HFFc6 (cell line): ENCODE results near the gene TNS4. TPM values are rescaled to one million over a fixed set of nuclear protein-coding genes. Genes with fewer than 3 reads are reported as not detected.

Experiments used
- DNase-seq: peaks from one replicate; pipeline ENCODE4 v3.0.0-alpha.2; 2018
- H3K27ac Mint-ChIP-seq: 2 replicates; pipeline ENCODE4 v1.8.0; 2020; ENCODE audit warnings: mild to moderate bottlenecking, mixed read lengths
- H3K27me3 Mint-ChIP-seq: 2 replicates; pipeline ENCODE4 v1.8.0; 2021; ENCODE audit warnings: mild to moderate bottlenecking, moderate library complexity, mixed read lengths; ENCODE audit not compliant: insufficient read depth
- H3K36me3 Mint-ChIP-seq: 2 replicates; pipeline ENCODE4 v1.8.0; 2021; ENCODE audit warnings: low read depth, mixed read lengths
- H3K4me1 Mint-ChIP-seq: 2 replicates; pipeline ENCODE4 v1.8.0; 2020; ENCODE audit warnings: low read depth, mixed read lengths
- H3K4me3 Mint-ChIP-seq: 2 replicates; pipeline ENCODE4 v1.8.0; 2020; ENCODE audit warnings: mild to moderate bottlenecking, moderate library complexity, mixed read lengths
- H3K9me3 Mint-ChIP-seq: 2 replicates; pipeline ENCODE4 v1.8.0; 2020; ENCODE audit warnings: mild to moderate bottlenecking, mixed read lengths
- total RNA-seq, 6 experiments: library from RNA; stranded (reverse); fragmentation: NEBNext Ultra II Directional; extraction: Animal tissue kit (Norgen Biotek cat#: 25700); gene quantifications; 2 replicates in 1 of 6; 3 replicates in 5 of 6; pipeline ENCODE4 v1.2.3, GENCODE V29; 2021
- TF ChIP-seq, protein P1 (sequence below): fragments of 200-600 bp; sonication (generic); IDR thresholded peaks from 2 replicates; pipeline ENCODE4 v1.5.0; 2021; ENCODE audit warnings: antibody characterized with exemption, mild to moderate bottlenecking

Gene TNS4
- total RNA-seq, 6 experiments from 2014 or later, result 0.17 TPM; not detected in 5

DNA sequence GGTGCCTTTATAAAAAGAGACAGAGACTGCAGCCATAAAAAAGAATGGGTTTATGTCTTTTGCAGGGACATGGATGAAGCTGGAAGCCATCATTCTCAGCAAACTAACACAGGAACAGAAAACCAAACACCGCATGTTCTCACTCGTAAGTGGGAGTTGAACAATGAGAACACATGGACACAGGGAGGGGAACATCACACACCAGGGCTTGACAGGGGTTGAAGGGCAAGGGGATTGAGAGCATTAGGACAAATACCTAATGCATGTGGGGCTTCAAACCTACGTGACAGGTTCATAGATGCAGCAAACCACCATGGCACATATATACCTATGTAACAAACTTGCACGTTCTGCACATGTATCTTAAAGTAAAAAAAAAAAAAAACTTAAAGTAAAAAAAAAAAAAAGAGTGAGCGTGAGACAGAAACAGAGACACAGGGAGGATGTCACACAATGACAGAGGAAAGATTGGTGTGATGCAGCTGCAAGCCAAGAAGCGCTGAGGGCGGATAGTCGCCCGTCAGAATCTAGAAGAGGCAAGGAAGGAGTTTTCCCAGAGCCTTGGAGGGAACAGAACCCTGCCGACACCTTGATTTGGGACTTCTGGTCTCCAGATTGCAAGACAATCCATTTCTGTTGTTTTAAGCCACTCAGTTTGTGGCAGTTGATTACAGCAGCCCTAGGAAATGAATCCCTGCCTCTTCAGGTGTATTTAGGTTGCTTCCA, 27.4 kb upstream of the TNS4 start:
- DNase-seq, result no peak
- Mint-ChIP-seq H3K4me3 (no peak overlapping the region), H3K36me3 (peaks cover 22% of the 10 kb centered on the region), H3K4me1 (peaks cover 40% of the 10 kb centered on the region), H3K27ac (no peak overlapping the region), H3K27me3 (peaks cover 2% of the 10 kb centered on the region), H3K9me3 (peaks cover 24% of the 10 kb centered on the region)
- TF ChIP-seq, protein P1, sequence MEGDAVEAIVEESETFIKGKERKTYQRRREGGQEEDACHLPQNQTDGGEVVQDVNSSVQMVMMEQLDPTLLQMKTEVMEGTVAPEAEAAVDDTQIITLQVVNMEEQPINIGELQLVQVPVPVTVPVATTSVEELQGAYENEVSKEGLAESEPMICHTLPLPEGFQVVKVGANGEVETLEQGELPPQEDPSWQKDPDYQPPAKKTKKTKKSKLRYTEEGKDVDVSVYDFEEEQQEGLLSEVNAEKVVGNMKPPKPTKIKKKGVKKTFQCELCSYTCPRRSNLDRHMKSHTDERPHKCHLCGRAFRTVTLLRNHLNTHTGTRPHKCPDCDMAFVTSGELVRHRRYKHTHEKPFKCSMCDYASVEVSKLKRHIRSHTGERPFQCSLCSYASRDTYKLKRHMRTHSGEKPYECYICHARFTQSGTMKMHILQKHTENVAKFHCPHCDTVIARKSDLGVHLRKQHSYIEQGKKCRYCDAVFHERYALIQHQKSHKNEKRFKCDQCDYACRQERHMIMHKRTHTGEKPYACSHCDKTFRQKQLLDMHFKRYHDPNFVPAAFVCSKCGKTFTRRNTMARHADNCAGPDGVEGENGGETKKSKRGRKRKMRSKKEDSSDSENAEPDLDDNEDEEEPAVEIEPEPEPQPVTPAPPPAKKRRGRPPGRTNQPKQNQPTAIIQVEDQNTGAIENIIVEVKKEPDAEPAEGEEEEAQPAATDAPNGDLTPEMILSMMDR, result no peak

DNA sequence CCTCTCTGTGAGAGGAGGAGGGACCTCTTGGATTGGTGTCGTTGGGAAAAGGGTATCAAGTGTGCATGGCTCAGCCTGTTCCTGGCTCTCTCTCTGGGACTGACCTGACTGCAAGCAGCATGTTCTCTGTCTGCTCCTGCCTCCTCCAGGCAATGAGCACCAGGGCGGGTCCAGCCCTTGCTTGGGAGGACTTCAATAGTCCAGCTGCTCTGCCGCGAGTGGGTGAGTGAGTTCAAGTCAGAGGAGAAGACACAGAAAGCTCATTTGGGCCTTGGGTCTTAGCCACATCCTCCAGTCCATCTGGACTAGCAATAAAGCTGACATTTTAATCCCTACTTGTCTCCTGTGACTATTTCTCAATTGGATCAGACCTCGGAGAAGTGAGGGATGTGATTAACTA, 25.2 kb upstream of the TNS4 start:
- Mint-ChIP-seq H3K9me3 (peaks cover 24% of the 10 kb centered on the region), H3K36me3 (peaks cover 22% of the 10 kb centered on the region), H3K4me3 (no peak overlapping the region), H3K27me3 (no peaks in the 10 kb centered on the region; the same call in 1 of the 2 replicates), H3K4me1 (peaks cover 31% of the 10 kb centered on the region), H3K27ac (no peak overlapping the region; the same call in 1 of the 2 replicates)
- TF ChIP-seq, protein P1, result no peak
- DNase-seq, result no peak

DNA sequence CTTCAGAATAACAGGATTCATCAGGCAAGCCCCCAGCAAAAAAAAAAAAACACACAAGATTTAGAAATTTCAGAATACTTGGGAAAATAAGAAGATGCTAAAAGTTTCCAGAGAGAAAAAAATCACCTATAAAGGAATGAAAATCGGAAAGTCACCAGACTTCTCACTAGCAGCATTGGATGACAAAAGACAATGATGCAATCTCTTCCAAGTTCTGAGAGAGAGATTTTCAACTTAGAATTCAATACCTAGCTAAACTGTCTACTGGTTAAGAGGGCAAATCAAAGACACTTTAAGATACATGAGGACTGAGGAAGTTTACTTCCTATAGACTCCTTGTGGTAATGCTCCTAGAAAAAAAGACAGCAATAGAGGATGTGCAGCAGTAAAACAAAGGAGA, 23.9 kb upstream of the TNS4 start:
- Mint-ChIP-seq H3K9me3 (peaks cover 24% of the 10 kb centered on the region), H3K4me1 (peaks cover 30% of the 10 kb centered on the region), H3K36me3 (peaks cover 22% of the 10 kb centered on the region), H3K4me3 (no peak overlapping the region), H3K27me3 (no peaks in the 10 kb centered on the region; the same call in 1 of the 2 replicates), H3K27ac (no peak overlapping the region)
- TF ChIP-seq, protein P1, result no peak
- DNase-seq, result no peak

GRCh38 chr17:40524243-40524965, 23.0 kb upstream of the TNS4 start:
- peaks cover 32% of the 10 kb centered on the region for H3K4me1 Mint-ChIP-seq
- H3K4me3 Mint-ChIP-seq, result no peak overlapping the region
- no peak for DNase-seq
- peaks cover 22% of the 10 kb centered on the region for H3K36me3 Mint-ChIP-seq
- no peak overlapping the region for H3K27ac Mint-ChIP-seq
- H3K27me3 Mint-ChIP-seq, result no peaks in the 10 kb centered on the region; the same call in 1 of the 2 replicates
- TF ChIP-seq, protein P1, result no peak
- peaks cover 24% of the 10 kb centered on the region for H3K9me3 Mint-ChIP-seq

DNA sequence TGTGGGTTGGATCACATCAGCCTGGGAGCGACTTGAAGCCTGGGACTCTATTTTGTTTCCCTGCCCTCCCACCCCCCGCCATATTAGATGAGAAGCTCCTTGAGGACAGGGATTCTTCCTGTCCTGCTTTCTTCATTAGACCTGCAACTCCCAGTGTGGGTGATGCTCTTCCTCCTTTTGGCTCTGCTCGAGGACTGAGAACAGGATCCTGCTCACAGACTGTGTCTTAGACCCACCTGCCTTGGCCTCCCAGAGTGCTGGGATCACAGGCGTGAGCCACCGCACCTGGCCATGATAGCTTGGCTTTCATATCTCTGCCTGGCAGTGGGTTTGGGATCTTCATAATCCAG, 21.5 kb upstream of the TNS4 start:
- DNase-seq, result no peak
- no peaks in the 10 kb centered on the region; the same call in 1 of the 2 replicates for H3K27me3 Mint-ChIP-seq
- peaks cover 24% of the 10 kb centered on the region for H3K9me3 Mint-ChIP-seq
- peaks cover 47% of the 10 kb centered on the region for H3K4me1 Mint-ChIP-seq
- H3K27ac Mint-ChIP-seq, result peak overlapping the region; percentile 44; the same call in 1 of the 2 replicates
- H3K4me3 Mint-ChIP-seq, result no peak overlapping the region
- H3K36me3 Mint-ChIP-seq, result peaks cover 22% of the 10 kb centered on the region
- TF ChIP-seq, protein P1, result no peak
